Stimulated activated naive CD8-positive, alpha-beta T cell treated with anti-CD3 and anti-CD28 coated beads, Interleukin-15, amount 100 ng/mL, for 72 hours (primary cell): Measurements from ENCODE around the gene PGM2L1.

Experiments
- ATAC-seq: fragments of 150-1000 bp; cut with Tn5 transposase; 2 replicates; pipeline ENCODE4 v1.10.0; 2021; ENCODE audit warnings: mild to moderate bottlenecking, moderate library complexity
- DNase-seq, 2 donors: peaks; one replicate each; pipeline ENCODE4 v3.0.0; 2021 to 2022
- H3K27ac Mint-ChIP-seq, 2 donors: one replicate each; pipeline ENCODE4 v1.8.0; 2022; ENCODE audit warnings: mild to moderate bottlenecking in 2 of 2, mixed read lengths in 2 of 2, moderate library complexity in 2 of 2
- H3K27me3 Mint-ChIP-seq: one replicate; pipeline ENCODE4 v1.8.0; 2022; ENCODE audit warnings: mixed read lengths
- H3K4me1 Mint-ChIP-seq: one replicate; pipeline ENCODE4 v1.8.0; 2022; ENCODE audit warnings: mild to moderate bottlenecking, mixed read lengths
- H3K4me3 Mint-ChIP-seq, 2 donors: one replicate each; pipeline ENCODE4 v1.8.0; 2022; ENCODE audit warnings: mild to moderate bottlenecking in 2 of 2, mixed read lengths in 2 of 2, moderate library complexity in 1 of 2
- H3K9me3 Mint-ChIP-seq, 2 donors: one replicate each; pipeline ENCODE4 v1.8.0; 2022; ENCODE audit warnings: mixed read lengths in 2 of 2

PGM2L1 gene

GRCh38 chr11:74307434-74307833 lies 90.8 kb downstream of the PGM2L1 start:
- DNase-seq, result no peak
- H3K4me1 Mint-ChIP-seq, result peaks cover 8% of the 10 kb centered on the region
- H3K9me3 Mint-ChIP-seq, result no peaks in the 10 kb centered on the region
- ATAC-seq, result no peak
- H3K27me3 Mint-ChIP-seq, result peaks cover 47% of the 10 kb centered on the region
- H3K27ac Mint-ChIP-seq, result no peak overlapping the region
- no peak overlapping the region for H3K4me3 Mint-ChIP-seq

- peaks cover 39% of the 10 kb centered on the region for H3K27me3 Mint-ChIP-seq
- peaks cover 4% of the 10 kb centered on the region for H3K4me1 Mint-ChIP-seq
- H3K27ac Mint-ChIP-seq, result no peak overlapping the region
- ATAC-seq (no peak), DNase-seq (no peak)
- H3K9me3 Mint-ChIP-seq, result no peaks in the 10 kb centered on the region
- H3K4me3 Mint-ChIP-seq, result no peak overlapping the region
These were observed 91.6 kb downstream of the PGM2L1 start for GRCh38 chr11:74306435-74307175.

- no peaks in the 10 kb centered on the region for H3K4me1 Mint-ChIP-seq
- peaks cover 0 to 3% of the 10 kb centered on the region in 2 donors for H3K9me3 Mint-ChIP-seq
- DNase-seq (no peak), ATAC-seq (no peak)
- peaks cover 18% of the 10 kb centered on the region for H3K27me3 Mint-ChIP-seq
- no peak overlapping the region for H3K27ac Mint-ChIP-seq
- no peak overlapping the region for H3K4me3 Mint-ChIP-seq
These were observed 99.2 kb downstream of the PGM2L1 start for GRCh38 chr11:74299015-74299414.

- ATAC-seq (no peak), DNase-seq (no peak)
- H3K9me3 Mint-ChIP-seq, result peaks cover 0 to 5% of the 10 kb centered on the region in 2 donors
- no peak overlapping the region for H3K27ac Mint-ChIP-seq
- no peak overlapping the region for H3K4me3 Mint-ChIP-seq
- peaks cover 28% of the 10 kb centered on the region for H3K27me3 Mint-ChIP-seq
- H3K4me1 Mint-ChIP-seq, result no peaks in the 10 kb centered on the region
These were observed 100.7 kb downstream of the PGM2L1 start for GRCh38 chr11:74297484-74297883.

GRCh38 chr11:74288911-74289310 lies 109.3 kb downstream of the PGM2L1 start:
- H3K4me3 Mint-ChIP-seq, result no peak overlapping the region
- no peak overlapping the region for H3K27ac Mint-ChIP-seq
- DNase-seq (no peak), ATAC-seq (no peak)
- H3K4me1 Mint-ChIP-seq, result no peaks in the 10 kb centered on the region
- peaks cover 0 to under 1% of the 10 kb centered on the region in 2 donors for H3K9me3 Mint-ChIP-seq
- peaks cover 22% of the 10 kb centered on the region for H3K27me3 Mint-ChIP-seq

GRCh38 chr11:74288161-74288560 lies 110.1 kb downstream of the PGM2L1 start:
- Mint-ChIP-seq H3K27ac (no peak overlapping the region), H3K9me3 (no peaks in the 10 kb centered on the region)

GRCh38 chr11:74284466-74284865 lies 113.8 kb downstream of the PGM2L1 start:
- no peak overlapping the region for H3K4me3 Mint-ChIP-seq
- no peak for DNase-seq
- H3K9me3 Mint-ChIP-seq, result no peaks in the 10 kb centered on the region
- no peaks in the 10 kb centered on the region for H3K27me3 Mint-ChIP-seq
- H3K27ac Mint-ChIP-seq, result no peak overlapping the region
- ATAC-seq, result no peak
- H3K4me1 Mint-ChIP-seq, result no peaks in the 10 kb centered on the region

More at GRCh38 chr11:74288161-74288560, 110.1 kb downstream of the PGM2L1 start:
- Mint-ChIP-seq H3K4me3 (no peak overlapping the region), H3K27me3 (peaks cover 19% of the 10 kb centered on the region), H3K4me1 (no peaks in the 10 kb centered on the region)
- ATAC-seq (no peak), DNase-seq (no peak)

GRCh38 chr11:74283580-74284180 lies 114.6 kb downstream of the PGM2L1 start:
- H3K4me1 Mint-ChIP-seq, result no peaks in the 10 kb centered on the region
- no peak overlapping the region for H3K4me3 Mint-ChIP-seq
- H3K27ac Mint-ChIP-seq, result no peak overlapping the region
- DNase-seq (no peak), ATAC-seq (no peak)
- H3K9me3 Mint-ChIP-seq, result no peaks in the 10 kb centered on the region
- no peaks in the 10 kb centered on the region for H3K27me3 Mint-ChIP-seq

- no peaks in the 10 kb centered on the region for H3K9me3 Mint-ChIP-seq
- no peak overlapping the region for H3K4me3 Mint-ChIP-seq
- DNase-seq (no peak), ATAC-seq (no peak)
- H3K27me3 Mint-ChIP-seq, result no peaks in the 10 kb centered on the region
- no peaks in the 10 kb centered on the region for H3K4me1 Mint-ChIP-seq
- no peak overlapping the region for H3K27ac Mint-ChIP-seq
These were observed 115.3 kb downstream of the PGM2L1 start for GRCh38 chr11:74282914-74283371.

- no peak for ATAC-seq
- no peaks in the 10 kb centered on the region for H3K27me3 Mint-ChIP-seq
- H3K27ac Mint-ChIP-seq, result no peak overlapping the region
- no peak overlapping the region for H3K4me3 Mint-ChIP-seq
- no peaks in the 10 kb centered on the region for H3K9me3 Mint-ChIP-seq
- H3K4me1 Mint-ChIP-seq, result no peaks in the 10 kb centered on the region
- DNase-seq, result no peak
These were observed 115.8 kb downstream of the PGM2L1 start for GRCh38 chr11:74282421-74282820.

GRCh38 chr11:74280494-74280893 lies 117.7 kb downstream of the PGM2L1 start:
- ATAC-seq, result no peak
- Mint-ChIP-seq H3K4me3 (no peak overlapping the region), H3K27ac (no peak overlapping the region), H3K9me3 (no peaks in the 10 kb centered on the region), H3K27me3 (no peaks in the 10 kb centered on the region), H3K4me1 (no peaks in the 10 kb centered on the region)
- no peak for DNase-seq
